ENCODE data around the gene TAS2R3.

- TF ChIP-seq, protein P1, sequence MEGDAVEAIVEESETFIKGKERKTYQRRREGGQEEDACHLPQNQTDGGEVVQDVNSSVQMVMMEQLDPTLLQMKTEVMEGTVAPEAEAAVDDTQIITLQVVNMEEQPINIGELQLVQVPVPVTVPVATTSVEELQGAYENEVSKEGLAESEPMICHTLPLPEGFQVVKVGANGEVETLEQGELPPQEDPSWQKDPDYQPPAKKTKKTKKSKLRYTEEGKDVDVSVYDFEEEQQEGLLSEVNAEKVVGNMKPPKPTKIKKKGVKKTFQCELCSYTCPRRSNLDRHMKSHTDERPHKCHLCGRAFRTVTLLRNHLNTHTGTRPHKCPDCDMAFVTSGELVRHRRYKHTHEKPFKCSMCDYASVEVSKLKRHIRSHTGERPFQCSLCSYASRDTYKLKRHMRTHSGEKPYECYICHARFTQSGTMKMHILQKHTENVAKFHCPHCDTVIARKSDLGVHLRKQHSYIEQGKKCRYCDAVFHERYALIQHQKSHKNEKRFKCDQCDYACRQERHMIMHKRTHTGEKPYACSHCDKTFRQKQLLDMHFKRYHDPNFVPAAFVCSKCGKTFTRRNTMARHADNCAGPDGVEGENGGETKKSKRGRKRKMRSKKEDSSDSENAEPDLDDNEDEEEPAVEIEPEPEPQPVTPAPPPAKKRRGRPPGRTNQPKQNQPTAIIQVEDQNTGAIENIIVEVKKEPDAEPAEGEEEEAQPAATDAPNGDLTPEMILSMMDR (IDR thresholded peaks at IDR 0.05 in 8 of 11, conservative IDR thresholded peaks at IDR 0.05 in 3 of 11) = peak in 10 of 11 experiments; percentile 15 to 70 (median 56)
- no peak for TF ChIP-seq POLR2A (IDR thresholded peaks at IDR 0.05)
Measured at GRCh38 chr7:141785706-141786552, 22.0 kb downstream of the TAS2R3 start.

All from spleen (tissue), 7 donors.